Endothelial cell of umbilical vein (primary cell): ENCODE measurements around the gene TAB3. TPM values are rescaled to one million over a fixed set of nuclear protein-coding genes. Genes with fewer than 3 reads are reported as not detected.

ENCODE experiments used
- BruUV-seq: library from RNA; stranded (reverse); fragments of 400-500 nt; replicated peaks from 2 replicates; lab custom pipeline; 2021; lab: Mats Ljungman, UMichigan
- CTCF ChIA-PET: fragments of 300-600, 350-600 bp; sonication (Branson Sonifier 250); formaldehyde crosslinking; loops from one replicate; lab custom pipeline; 2021; ENCODE audit warnings: antibody characterized with exemption, inconsistent platforms; lab: Charles Lee
- POLR2A ChIA-PET: fragments of 300-600, 350-600 bp; sonication (Branson Sonifier 250); formaldehyde crosslinking; loops from one replicate; lab custom pipeline; 2021; ENCODE audit warnings: antibody characterized with exemption, inconsistent platforms; lab: Charles Lee
- DNase-seq: peaks from one replicate; pipeline ENCODE4 v3.0.0-alpha.2; 2011; ENCODE audit warnings: low read depth, low spot score
- FAIRE-seq: peaks from 2 replicates; lab custom pipeline; 2011; peaks lifted over from hg19 to GRCh38; lab: Jason Lieb, UNC
- H2AFZ ChIP-seq: 2 replicates; pipeline ENCODE4 v1.6.0; 2012; ENCODE audit warnings: low read depth, low read length, control low read depth, inconsistent platforms
- H3K27ac ChIP-seq: 2 replicates; pipeline ENCODE4 v1.5.1; 2011; ENCODE audit warnings: low read depth, mild to moderate bottlenecking, control low read depth, low read length, moderate library complexity; ENCODE audit not compliant: insufficient read depth
- H3K27me3 ChIP-seq, 2 experiments: 2 replicates each; pipeline versions ENCODE4 v1.6.0 to v1.6.1; 2011; ENCODE audit warnings: low read length in 2 of 2, mixed read lengths in 1 of 2; ENCODE audit not compliant: control insufficient read depth in 2 of 2, insufficient read depth in 2 of 2
- H3K36me3 ChIP-seq, 2 experiments: 2 replicates in 1 of 2; 3 replicates in 1 of 2; pipeline ENCODE4 v1.5.1; 2011; ENCODE audit warnings: low read length in 2 of 2, mild to moderate bottlenecking in 1 of 2, moderate library complexity in 1 of 2; ENCODE audit not compliant: control insufficient read depth in 2 of 2, insufficient read depth in 2 of 2; ENCODE audit errors: extremely low read depth in 1 of 2
- H3K4me1 ChIP-seq: 3 replicates; pipeline ENCODE4 v1.5.1; 2011; ENCODE audit warnings: mild to moderate bottlenecking, low read length; ENCODE audit not compliant: control insufficient read depth, insufficient read depth; ENCODE audit errors: extremely low read depth
- H3K4me2 ChIP-seq: 2 replicates; pipeline ENCODE4 v1.6.1; 2011; ENCODE audit warnings: low read length, control low read depth, mixed read lengths; ENCODE audit not compliant: insufficient read depth
- H3K4me3 ChIP-seq, 3 experiments: fragments of 200-600 bp in 1 of 3; sonication (generic), shearing (Covaris generic) in 1 of 3; replicated peaks in 1 of 3; 2 replicates each; pipeline ENCODE4 v1.5.1; 2011 to 2016; ENCODE audit warnings: control low read depth in 3 of 3, low read length in 3 of 3, mild to moderate bottlenecking in 2 of 3, inconsistent platforms in 1 of 3, low read depth in 1 of 3, moderate library complexity in 1 of 3; ENCODE audit not compliant: insufficient read depth in 1 of 3
- H3K79me2 ChIP-seq: 2 replicates; pipeline ENCODE4 v1.6.0; 2012; ENCODE audit warnings: low read length, inconsistent platforms; ENCODE audit not compliant: control insufficient read depth, insufficient read depth
- H3K9ac ChIP-seq: replicated peaks from 2 replicates; pipeline ENCODE3; 2011; ENCODE audit warnings: low read length, control low read depth; ENCODE audit not compliant: insufficient read depth; ENCODE audit errors: extremely low read depth
- H3K9me1 ChIP-seq: replicated peaks from 3 replicates; pipeline ENCODE4 v1.6.0; 2011; ENCODE audit warnings: mild to moderate bottlenecking, low read length; ENCODE audit not compliant: control insufficient read depth, insufficient read depth; ENCODE audit errors: extremely low read depth
- H3K9me3 ChIP-seq: replicated peaks from 2 replicates; pipeline ENCODE4 v1.5.1; 2012; ENCODE audit warnings: low read length, inconsistent platforms; ENCODE audit not compliant: control insufficient read depth, insufficient read depth
- H4K20me1 ChIP-seq: replicated peaks from 2 replicates; pipeline ENCODE3; 2011; ENCODE audit warnings: mild to moderate bottlenecking, low read length; ENCODE audit not compliant: control insufficient read depth, insufficient read depth; ENCODE audit errors: extremely low read depth
- EZH2 ChIP-seq: IDR thresholded peaks from 2 replicates; pipeline ENCODE4 v1.6.1; 2012; ENCODE audit warnings: borderline replicate concordance, low read depth, mild to moderate bottlenecking, moderate library complexity, low read length, inconsistent platforms; ENCODE audit not compliant: severe bottlenecking
- FOS ChIP-seq: IDR thresholded peaks from 2 replicates; pipeline ENCODE4 v1.6.1; 2011; ENCODE audit warnings: mild to moderate bottlenecking, low read length, moderate library complexity, borderline replicate concordance; ENCODE audit not compliant: insufficient read depth
- GATA2 ChIP-seq: IDR thresholded peaks from 2 replicates; pipeline ENCODE4 v1.7.0; 2011; ENCODE audit warnings: low read depth, mild to moderate bottlenecking, moderate library complexity, mixed read lengths, low read length; ENCODE audit not compliant: insufficient read length, insufficient read depth
- JUN ChIP-seq: IDR thresholded peaks from 2 replicates; pipeline ENCODE4 v1.6.1; 2011; ENCODE audit warnings: borderline replicate concordance, low read depth; ENCODE audit not compliant: insufficient read length, insufficient read depth
- MYC ChIP-seq: IDR thresholded peaks from one replicate; pipeline ENCODE4 v1.6.1; 2011; ENCODE audit warnings: mild to moderate bottlenecking, low read depth, low read length
- POLR2A ChIP-seq: IDR thresholded peaks from 2 replicates; pipeline ENCODE4 v1.6.1; 2012; ENCODE audit warnings: low read depth, mild to moderate bottlenecking, control low read depth, low read length
- POLR2AphosphoS5 ChIP-seq: IDR thresholded peaks from 2 replicates; pipeline ENCODE4 v1.6.1; 2012; ENCODE audit warnings: low read depth, mild to moderate bottlenecking, control low read depth, low read length, moderate library complexity; ENCODE audit not compliant: insufficient read depth
- dilution Hi-C: fragments of 300-500 bp; cut with MboI; formaldehyde crosslinking; loops from one replicate; pipeline ENCODE4 v1.15.0; 2019; ENCODE audit warnings: low sequenced_read_pairs; ENCODE audit not compliant: extremely low pct_ligation_motif_present
- intact Hi-C: fragments of 100-400 bp; cut with micrococcal nuclease; formaldehyde crosslinking; loops from one replicate; pipeline ENCODE4 v1.10.0; 2022
- polyA plus RNA-seq, 4 experiments: library from polyadenylated mRNA; depleted of rRNA in 3 of 4; stranded (reverse) in 3 of 4; unstranded in 1 of 4; fragments of >200 nt; gene quantifications; 2 replicates each; pipeline versions ENCODE4 v1.2.1 to v1.2.3, GENCODE V29; 2011 to 2012; ENCODE audit warnings: missing spikeins in 1 of 4
- total RNA-seq: library from RNA; stranded (reverse); gene quantifications from 2 replicates; pipeline ENCODE4 v1.2.3, GENCODE V29; 2021
- TF ChIP-seq, protein P1 (sequence below), 2 donors: IDR thresholded peaks; 1 replicate in 1 of 2; 2 replicates in 1 of 2; pipeline ENCODE4 v1.5.1; 2011; ENCODE audit warnings: low read length in 2 of 2, mild to moderate bottlenecking in 2 of 2, moderate library complexity in 2 of 2, control low read depth in 1 of 2, inconsistent platforms in 1 of 2, low read depth in 1 of 2; ENCODE audit not compliant: insufficient read depth in 1 of 2; ENCODE audit errors: extremely low read depth in 1 of 2
- TF ChIP-seq, protein P2 (sequence below): IDR thresholded peaks from 2 replicates; pipeline ENCODE4 v1.6.1; 2011; ENCODE audit not compliant: insufficient read depth, insufficient read length

Gene TAB3
- total and polyA plus RNA-seq, 2 donors (not counting 3 experiments of a cell fraction or from before 2014, with no cell fraction given) = 11.5 to 11.7 TPM

DNA sequence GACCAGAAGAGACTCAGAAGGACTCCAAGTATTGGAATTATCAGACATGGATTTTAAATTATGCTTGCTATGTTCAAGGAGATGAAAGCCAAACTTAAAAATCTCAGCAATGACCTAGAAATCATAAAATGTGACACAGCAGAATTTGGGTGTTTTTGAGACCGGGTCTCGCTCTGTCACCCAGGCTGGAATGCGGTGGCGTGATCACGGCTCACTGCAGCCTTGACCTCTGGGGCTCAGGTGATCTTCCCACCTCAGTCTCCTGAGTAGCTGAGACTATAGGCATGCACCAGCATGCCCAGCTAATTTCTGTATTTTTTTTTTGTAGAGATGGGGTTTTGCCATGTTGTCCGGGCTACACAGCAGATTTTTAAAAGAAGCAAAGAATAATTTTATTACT is 12.7 kb downstream of the TAB3 start:
- Histone ChIP-seq H3K36me3 (no peaks in the 10 kb centered on the region), H4K20me1 (no peaks in the 10 kb centered on the region), H3K79me2 (peaks cover 7% of the 10 kb centered on the region), H2AFZ (no peak overlapping the region), H3K9me1 (no peaks in the 10 kb centered on the region), H3K4me1 (peaks cover 6% of the 10 kb centered on the region), H3K4me2 (no peak overlapping the region), H3K4me3 (no peak overlapping the region), H3K27ac (no peak overlapping the region), H3K9me3 (no peaks in the 10 kb centered on the region), H3K27me3 (no peaks in the 10 kb centered on the region), H3K9ac (no peak overlapping the region)
- no TSS peak for BruUV-seq
- intact Hi-C loops (no loop called here), dilution Hi-C loops (no loop called here)
- FAIRE-seq (no peak), DNase-seq (no peak)
- TF ChIP-seq, protein P1, sequence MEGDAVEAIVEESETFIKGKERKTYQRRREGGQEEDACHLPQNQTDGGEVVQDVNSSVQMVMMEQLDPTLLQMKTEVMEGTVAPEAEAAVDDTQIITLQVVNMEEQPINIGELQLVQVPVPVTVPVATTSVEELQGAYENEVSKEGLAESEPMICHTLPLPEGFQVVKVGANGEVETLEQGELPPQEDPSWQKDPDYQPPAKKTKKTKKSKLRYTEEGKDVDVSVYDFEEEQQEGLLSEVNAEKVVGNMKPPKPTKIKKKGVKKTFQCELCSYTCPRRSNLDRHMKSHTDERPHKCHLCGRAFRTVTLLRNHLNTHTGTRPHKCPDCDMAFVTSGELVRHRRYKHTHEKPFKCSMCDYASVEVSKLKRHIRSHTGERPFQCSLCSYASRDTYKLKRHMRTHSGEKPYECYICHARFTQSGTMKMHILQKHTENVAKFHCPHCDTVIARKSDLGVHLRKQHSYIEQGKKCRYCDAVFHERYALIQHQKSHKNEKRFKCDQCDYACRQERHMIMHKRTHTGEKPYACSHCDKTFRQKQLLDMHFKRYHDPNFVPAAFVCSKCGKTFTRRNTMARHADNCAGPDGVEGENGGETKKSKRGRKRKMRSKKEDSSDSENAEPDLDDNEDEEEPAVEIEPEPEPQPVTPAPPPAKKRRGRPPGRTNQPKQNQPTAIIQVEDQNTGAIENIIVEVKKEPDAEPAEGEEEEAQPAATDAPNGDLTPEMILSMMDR (IDR thresholded peaks at IDR 0.05; ENCODE audit: extremely low read depth in 1 of 2, insufficient read depth in 1 of 2, low read depth in 1 of 2, low read length in 2 of 2) = no peak
- no peak for TF ChIP-seq GATA2
- no peak for TF ChIP-seq FOS
- ChIA-PET POLR2A (no interaction called here), CTCF (no interaction called here)

DNA sequence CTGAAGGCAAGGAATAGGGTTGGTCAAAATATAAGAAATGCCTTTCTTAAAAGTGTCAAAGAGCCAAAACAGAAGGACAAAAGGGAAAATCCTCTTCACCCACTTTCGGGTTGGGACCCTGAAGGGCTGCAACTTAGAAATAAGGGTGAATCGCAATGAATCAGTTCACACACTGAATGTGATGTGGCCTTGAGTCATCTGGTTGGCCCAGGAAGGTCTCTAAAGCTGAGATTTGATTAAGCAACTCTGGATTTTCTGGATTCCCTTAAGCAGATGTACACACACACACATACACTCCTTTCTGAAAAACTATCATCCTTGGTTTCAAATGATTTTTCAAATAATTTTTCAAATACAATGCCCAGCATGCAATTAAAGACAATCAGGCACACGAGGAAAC is 13.1 kb downstream of the TAB3 start:
- FAIRE-seq = no peak
- Histone ChIP-seq H3K4me3 (no peak overlapping the region), H3K27me3 (no peaks in the 10 kb centered on the region), H3K9me3 (no peaks in the 10 kb centered on the region), H3K9ac (no peak overlapping the region), H3K4me2 (no peak overlapping the region), H3K9me1 (no peaks in the 10 kb centered on the region), H3K27ac (no peak overlapping the region), H3K36me3 (no peaks in the 10 kb centered on the region), H2AFZ (no peak overlapping the region), H4K20me1 (no peaks in the 10 kb centered on the region), H3K4me1 (peaks cover 6% of the 10 kb centered on the region), H3K79me2 (peaks cover 5% of the 10 kb centered on the region)
- peak; percentile 3 for DNase-seq
- TF ChIP-seq, protein P2, sequence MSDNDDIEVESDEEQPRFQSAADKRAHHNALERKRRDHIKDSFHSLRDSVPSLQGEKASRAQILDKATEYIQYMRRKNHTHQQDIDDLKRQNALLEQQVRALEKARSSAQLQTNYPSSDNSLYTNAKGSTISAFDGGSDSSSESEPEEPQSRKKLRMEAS = no peak
- no peak for TF ChIP-seq POLR2A
- TF ChIP-seq FOS = no peak
- no peak for TF ChIP-seq JUN
- TF ChIP-seq, protein P1 (IDR thresholded peaks at IDR 0.05; ENCODE audit: extremely low read depth in 1 of 2, insufficient read depth in 1 of 2, low read depth in 1 of 2, low read length in 2 of 2) = no peak
- no peak for TF ChIP-seq POLR2AphosphoS5
- no peak for TF ChIP-seq MYC
- TF ChIP-seq EZH2 = no peak
- TF ChIP-seq GATA2 = no peak
- BruUV-seq = no TSS peak
- POLR2A ChIA-PET = no interaction called here
- CTCF ChIA-PET = no interaction called here
- dilution Hi-C loops (no loop called here), intact Hi-C loops (no loop called here)
